H1 (cell line): Measurements from ENCODE around the gene LAMA3. TPM values are rescaled to one million over a fixed set of nuclear protein-coding genes. Genes with fewer than 3 reads are reported as not detected.
A peak's percentile ranks its signal among the peaks of the same experiment; 100 is the strongest.

Experiments
- BACH1 ChIP-seq: IDR thresholded peaks from 2 replicates; pipeline ENCODE4 v1.6.1; 2012; ENCODE audit warnings: low read length, improper control_type of control experiment
- EGR1 ChIP-seq: IDR thresholded peaks from 2 replicates; pipeline ENCODE4 v1.6.1; 2011; ENCODE audit warnings: low read depth, low read length, borderline replicate concordance
- EP300 ChIP-seq, 2 experiments: IDR thresholded peaks; 1 replicate in 1 of 2; 2 replicates in 1 of 2; pipeline ENCODE4 v1.6.1; 2011 to 2012; ENCODE audit warnings: low read depth in 2 of 2, low read length in 2 of 2, mild to moderate bottlenecking in 2 of 2, borderline replicate concordance in 1 of 2, inconsistent platforms in 1 of 2, moderate library complexity in 1 of 2
- KDM1A ChIP-seq: fragments of 200-600, 300-600 bp; sonication (generic); IDR thresholded peaks from 2 replicates; pipeline ENCODE4 v1.7.1; 2016; ENCODE audit warnings: mild to moderate bottlenecking, low read length, borderline replicate concordance
- KDM4A ChIP-seq: IDR thresholded peaks from one replicate; pipeline ENCODE4 v1.7.1; 2012; ENCODE audit warnings: low read depth, mild to moderate bottlenecking, moderate library complexity, low read length, inconsistent platforms; ENCODE audit not compliant: severe bottlenecking
- RAD21 ChIP-seq, 2 experiments: IDR thresholded peaks in 1 of 2; conservative IDR thresholded peaks in 1 of 2; 2 replicates each; pipeline ENCODE4 v1.6.1; 2011; ENCODE audit warnings: low read depth in 2 of 2, low read length in 2 of 2, improper control_type of control experiment in 1 of 2, inconsistent platforms in 1 of 2, mild to moderate bottlenecking in 1 of 2, moderate library complexity in 1 of 2
- YY1 ChIP-seq: IDR thresholded peaks from 2 replicates; pipeline ENCODE4 v1.6.1; 2011; ENCODE audit warnings: low read depth, mild to moderate bottlenecking, low read length
- ZNF274 ChIP-seq: IDR thresholded peaks from 2 replicates; pipeline ENCODE4 v1.7.0; 2012; ENCODE audit warnings: low read length, borderline replicate concordance; ENCODE audit errors: extremely low read depth
- polyA plus RNA-seq, 7 experiments: library from polyadenylated mRNA; depleted of rRNA in 3 of 7; stranded (reverse) in 5 of 7; unstranded in 2 of 7; fragments of >200 nt in 5 of 7; fragments of 200-250 nt in 2 of 7; gene quantifications; 1 replicate in 5 of 7; 2 replicates in 1 of 7; 4 replicates in 1 of 7; pipeline versions ENCODE4 v1.2.1 to v1.2.3, GENCODE V29; 2011 to 2013; ENCODE audit warnings: missing spikeins in 2 of 7, mixed read lengths in 2 of 7
- total RNA-seq: library from RNA; stranded (reverse); fragmentation: NEBNext Ultra II Directional; extraction: Animal tissue kit (Norgen Biotek cat#: 25700); gene quantifications from 2 replicates; pipeline ENCODE4 v1.2.1, GENCODE V29; 2021

Gene LAMA3
- total and polyA plus RNA-seq, 2 of the 8 experiments (the other 6 are each of a cell fraction or from before 2014, with no cell fraction given): 0.76 to 5.0 TPM

GRCh38 chr18:23719634-23720201 is 30.5 kb downstream of the LAMA3 start (continued):
- TF ChIP-seq EP300 (IDR thresholded peaks at IDR 0.05; ENCODE audit: borderline replicate concordance in 1 of 2, low read depth in 2 of 2, low read length in 2 of 2) (no peak), BACH1 (peak; percentile 74), RAD21 (IDR thresholded peaks at IDR 0.05 in 1 of 2, conservative IDR thresholded peaks at IDR 0.05 in 1 of 2; ENCODE audit: low read depth in 2 of 2, low read length in 2 of 2) (no peak), YY1 (no peak), KDM4A (no peak), EGR1 (no peak), ZNF274 (no peak), KDM1A (no peak)
